OCI-LY3 (cell line): ENCODE results near the gene OR56B4.

Source experiments
- CTCF ChIP-seq: fragments of 200-600, 300-600 bp; sonication (generic); IDR thresholded peaks from 2 replicates; pipeline ENCODE4 v1.5.1; 2014; ENCODE audit warnings: antibody characterized with exemption, low read length, low read depth
- EZH2phosphoT487 ChIP-seq: fragments of 200-600 bp; shearing (Covaris generic); IDR thresholded peaks from 2 replicates; pipeline ENCODE4 v1.6.1; 2018; ENCODE audit warnings: antibody characterized with exemption, mixed run types, low read depth

DNA sequence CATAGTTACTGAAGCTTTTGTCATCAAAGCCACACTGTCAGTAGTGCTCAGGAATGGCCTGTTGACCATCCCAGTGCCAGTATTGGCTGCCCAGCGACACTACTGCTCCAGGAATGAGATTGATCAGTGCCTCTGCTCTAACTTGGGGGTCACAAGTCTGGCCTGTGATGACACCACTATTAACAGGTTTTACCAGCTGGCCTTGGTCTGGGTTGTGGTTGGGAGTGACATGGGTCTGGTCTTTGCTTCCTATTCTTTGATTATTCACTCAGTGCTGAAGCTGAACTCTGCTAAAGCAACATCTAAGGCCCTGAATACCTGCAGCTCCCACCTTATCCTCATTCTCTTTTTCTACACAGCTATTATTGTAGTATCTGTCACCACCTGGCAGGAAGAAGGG lies 21.5 kb downstream of the OR56B4 start:
- no peak for TF ChIP-seq CTCF
- no peak for TF ChIP-seq EZH2phosphoT487
